MCF 10A (cell line): ENCODE measurements around the gene HDGF. TPM values are rescaled to one million over a fixed set of nuclear protein-coding genes. Genes with fewer than 3 reads are reported as not detected.

Source experiments
- BruUV-seq: library from RNA; stranded (reverse); fragments of 400-500 nt; replicated peaks from 2 replicates; lab custom pipeline; 2021; lab: Mats Ljungman, UMichigan
- CTCF ChIA-PET: fragments of 300-600 bp; sonication (Branson Sonifier 250); formaldehyde crosslinking; extraction: SDS; loops from one replicate; lab custom pipeline; 2021; ENCODE audit warnings: antibody characterized with exemption, inconsistent platforms; lab: Yijun Ruan, JAX
- POLR2A ChIA-PET: fragments of 300-600, 350-650 bp; sonication (Branson Sonifier 250); formaldehyde crosslinking; extraction: SDS; loops from one replicate; lab custom pipeline; 2020; ENCODE audit warnings: antibody characterized with exemption, inconsistent platforms; lab: Yijun Ruan, JAX
- DNase-seq: peaks from one replicate; pipeline ENCODE4 v3.0.0-alpha.2; 2018; ENCODE audit not compliant: unreplicated experiment
- H3K27ac Mint-ChIP-seq: one replicate; pipeline ENCODE4 v1.8.0; 2022; ENCODE audit warnings: mild to moderate bottlenecking, low read depth, mixed read lengths; ENCODE audit not compliant: unreplicated experiment
- H3K27me3 Mint-ChIP-seq: one replicate; pipeline ENCODE4 v1.8.0; 2022; ENCODE audit warnings: mixed read lengths; ENCODE audit not compliant: insufficient read depth, unreplicated experiment
- H3K36me3 Mint-ChIP-seq: one replicate; pipeline ENCODE4 v1.8.0; 2022; ENCODE audit warnings: mild to moderate bottlenecking, moderate library complexity, mixed read lengths; ENCODE audit not compliant: insufficient read depth, unreplicated experiment
- H3K4me1 Mint-ChIP-seq: one replicate; pipeline ENCODE4 v1.8.0; 2022; ENCODE audit warnings: mixed read lengths; ENCODE audit not compliant: insufficient read depth, unreplicated experiment
- H3K4me3 Mint-ChIP-seq: one replicate; pipeline ENCODE4 v1.8.0; 2022; ENCODE audit warnings: mild to moderate bottlenecking, moderate library complexity, mixed read lengths; ENCODE audit not compliant: unreplicated experiment
- H3K9me3 Mint-ChIP-seq: one replicate; pipeline ENCODE4 v1.8.0; 2022; ENCODE audit warnings: mixed read lengths; ENCODE audit not compliant: unreplicated experiment
- intact Hi-C: fragments of 100-400 bp; cut with micrococcal nuclease; formaldehyde crosslinking; loops from 2 replicates; pipeline ENCODE4 v1.14.1; 2022
- total RNA-seq: library from RNA; stranded (reverse); gene quantifications from 2 replicates; pipeline ENCODE4 v1.2.3, GENCODE V29; 2022
- TF ChIP-seq, protein P1 (sequence below): fragments of 200-600 bp; IDR thresholded peaks from one replicate; pipeline ENCODE4 v1.8.0; 2022; ENCODE audit warnings: antibody characterized with exemption, mild to moderate bottlenecking; ENCODE audit not compliant: unreplicated experiment

Gene HDGF
- total RNA-seq, 1 experiment from 2014 or later = 707 TPM

DNA sequence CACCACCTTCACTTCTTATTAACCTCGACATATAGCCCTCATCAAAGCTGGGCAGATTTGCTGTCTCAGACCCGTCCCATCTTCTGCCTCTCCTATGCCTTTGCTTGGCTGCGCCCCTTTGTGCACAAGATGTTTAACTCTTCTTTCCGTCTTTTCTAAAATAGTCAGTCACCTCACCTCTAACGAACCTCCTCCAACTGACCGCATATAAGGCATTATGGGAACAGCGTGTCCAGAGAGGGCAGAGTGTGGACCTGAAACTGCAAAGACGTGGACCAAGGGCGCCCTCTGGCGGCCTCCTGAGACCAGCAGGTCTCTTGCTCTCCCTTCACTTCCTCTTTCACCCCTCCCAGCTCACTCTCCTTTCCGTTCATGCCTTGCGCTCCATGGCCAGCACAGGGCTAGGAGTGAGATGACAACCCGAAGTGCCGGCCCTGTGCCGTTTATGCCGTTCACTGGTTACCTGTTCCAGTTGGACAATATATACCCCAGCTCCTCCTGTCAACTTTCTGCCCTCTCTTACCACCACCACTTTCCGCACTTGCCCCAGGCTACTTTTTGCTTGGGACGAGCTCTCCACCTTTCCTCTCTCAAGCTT is 25.7 kb downstream of the HDGF start:
- ChIA-PET POLR2A (interaction anchor here (0.7 to 8.9 kb wide), 23 partner anchors 10 to 442 kb away, joined by 3 to 231 read pairs (median 7); partner anchors contain the start of genes HDGF, MRPL24, PRCC and TMEM79), CTCF (interaction anchor here (0.5 to 39.7 kb wide), 67 partner anchors 8 to 783 kb away, joined by 3 to 2415 read pairs (median 4); partner anchors contain the start of genes CCT3, CRABP2, HAPLN2 and HDGF)
- Mint-ChIP-seq H3K9me3 (no peaks in the 10 kb centered on the region), H3K4me1 (peaks cover 28% of the 10 kb centered on the region), H3K27ac (no peak overlapping the region), H3K4me3 (no peak overlapping the region), H3K36me3 (peaks cover 13% of the 10 kb centered on the region), H3K27me3 (no peaks in the 10 kb centered on the region)
- TF ChIP-seq, protein P1, sequence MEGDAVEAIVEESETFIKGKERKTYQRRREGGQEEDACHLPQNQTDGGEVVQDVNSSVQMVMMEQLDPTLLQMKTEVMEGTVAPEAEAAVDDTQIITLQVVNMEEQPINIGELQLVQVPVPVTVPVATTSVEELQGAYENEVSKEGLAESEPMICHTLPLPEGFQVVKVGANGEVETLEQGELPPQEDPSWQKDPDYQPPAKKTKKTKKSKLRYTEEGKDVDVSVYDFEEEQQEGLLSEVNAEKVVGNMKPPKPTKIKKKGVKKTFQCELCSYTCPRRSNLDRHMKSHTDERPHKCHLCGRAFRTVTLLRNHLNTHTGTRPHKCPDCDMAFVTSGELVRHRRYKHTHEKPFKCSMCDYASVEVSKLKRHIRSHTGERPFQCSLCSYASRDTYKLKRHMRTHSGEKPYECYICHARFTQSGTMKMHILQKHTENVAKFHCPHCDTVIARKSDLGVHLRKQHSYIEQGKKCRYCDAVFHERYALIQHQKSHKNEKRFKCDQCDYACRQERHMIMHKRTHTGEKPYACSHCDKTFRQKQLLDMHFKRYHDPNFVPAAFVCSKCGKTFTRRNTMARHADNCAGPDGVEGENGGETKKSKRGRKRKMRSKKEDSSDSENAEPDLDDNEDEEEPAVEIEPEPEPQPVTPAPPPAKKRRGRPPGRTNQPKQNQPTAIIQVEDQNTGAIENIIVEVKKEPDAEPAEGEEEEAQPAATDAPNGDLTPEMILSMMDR = peak; percentile 99
- intact Hi-C loops = loop anchor here (1.0 kb wide), 10 partner anchors 15 to 202 kb away; partner anchors contain the start of genes HDGF, NTRK1 and PRCC
- peak; percentile 95 for DNase-seq
- no TSS peak for BruUV-seq

DNA sequence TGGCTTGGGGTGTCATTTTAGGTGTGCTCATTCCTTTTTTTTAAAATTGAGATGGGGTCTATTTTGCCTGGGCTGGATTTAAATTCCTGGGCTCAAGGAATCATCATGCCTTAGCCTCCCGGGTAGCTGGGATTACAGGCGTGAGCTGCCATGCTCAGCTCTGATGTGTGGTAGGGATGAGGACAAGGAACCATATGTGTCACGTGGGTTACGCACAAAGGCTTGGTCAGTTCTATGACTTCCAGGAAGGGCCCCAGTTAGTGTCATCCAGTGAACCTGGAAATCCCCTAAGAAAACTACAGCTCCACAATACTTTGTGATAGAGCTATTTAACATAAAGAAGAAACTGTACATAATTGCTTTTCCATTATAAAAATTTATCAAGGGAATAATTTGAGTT is 29.9 kb downstream of the HDGF start:
- intact Hi-C loops = no loop called here
- H3K36me3 Mint-ChIP-seq = no peaks in the 10 kb centered on the region
- CTCF ChIA-PET = interaction anchor here (0.6 to 39.7 kb wide), 12 partner anchors 23 to 1312 kb away, joined by 3 to 2415 read pairs (median 4); partner anchors contain the start of genes CRABP2, HAPLN2, NES and NTRK1
- peak overlapping the region; percentile 54 for H3K27ac Mint-ChIP-seq
- TF ChIP-seq, protein P1 = no peak
- no TSS peak for BruUV-seq
- no peak overlapping the region for H3K4me3 Mint-ChIP-seq
- DNase-seq = no peak
- H3K9me3 Mint-ChIP-seq = no peaks in the 10 kb centered on the region
- H3K4me1 Mint-ChIP-seq = peaks cover 11% of the 10 kb centered on the region
- POLR2A ChIA-PET = interaction anchor here (0.8 to 1.2 kb wide), 2 partner anchors 32 to 1260 kb away, joined by 3 to 11 read pairs; no protein-coding TSS in a partner anchor
- H3K27me3 Mint-ChIP-seq = no peaks in the 10 kb centered on the region

DNA sequence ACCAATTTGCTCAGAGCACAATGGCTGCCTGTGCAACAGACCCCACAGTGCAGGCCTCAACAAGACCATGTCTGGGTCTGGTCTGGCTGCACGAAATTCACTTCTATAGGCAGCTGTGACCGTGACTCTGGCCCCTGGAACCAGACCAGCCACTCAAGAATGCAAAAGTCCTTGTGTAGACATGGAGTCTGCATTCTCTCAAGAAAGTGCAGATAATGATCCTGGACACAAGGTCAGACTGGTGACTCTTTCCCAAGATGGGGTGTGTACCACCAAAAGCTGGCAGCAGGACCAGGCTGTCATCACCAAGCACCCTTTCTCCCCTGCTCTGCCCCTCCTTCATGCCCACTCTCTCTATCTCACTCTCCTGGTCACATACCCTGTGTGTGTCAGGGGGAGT is 30.3 kb downstream of the HDGF start:
- POLR2A ChIA-PET = interaction anchor here (0.7 to 1.6 kb wide), 5 partner anchors 13 to 1260 kb away, joined by 3 to 11 read pairs (median 3); no protein-coding TSS in a partner anchor
- Mint-ChIP-seq H3K4me1 (peaks cover 11% of the 10 kb centered on the region), H3K36me3 (no peaks in the 10 kb centered on the region), H3K4me3 (no peak overlapping the region), H3K27me3 (no peaks in the 10 kb centered on the region), H3K9me3 (no peaks in the 10 kb centered on the region), H3K27ac (peak overlapping the region; percentile 54)
- DNase-seq = no peak
- TF ChIP-seq, protein P1 = no peak
- intact Hi-C loops = no loop called here
- CTCF ChIA-PET = interaction anchor here (0.7 to 39.7 kb wide), 10 partner anchors 23 to 207 kb away, joined by 3 to 2415 read pairs (median 4); partner anchors contain the start of genes CRABP2, HAPLN2, NES and NTRK1
- BruUV-seq = no TSS peak

GRCh38 chr1:156717351-156717750 is 34.1 kb downstream of the HDGF start:
- ChIA-PET POLR2A (interaction anchor here (0.7 kb wide), 1 partner anchor 139 kb away, joined by 4 read pairs; no protein-coding TSS in a partner anchor), CTCF (interaction anchor here (0.7 to 47.2 kb wide), 5 partner anchors 4 to 761 kb away, joined by 3 to 2415 read pairs (median 8); partner anchors contain the start of genes CRABP2, ISG20L2, METTL25B and NES)
- intact Hi-C loops = no loop called here
- Mint-ChIP-seq H3K36me3 (no peaks in the 10 kb centered on the region), H3K4me3 (no peak overlapping the region), H3K4me1 (peaks cover 6% of the 10 kb centered on the region), H3K27ac (no peak overlapping the region), H3K27me3 (no peaks in the 10 kb centered on the region), H3K9me3 (no peaks in the 10 kb centered on the region)
- no TSS peak for BruUV-seq
- DNase-seq = no peak
- TF ChIP-seq, protein P1 = no peak
